IMR-90 (cell line): ENCODE results near the gene BNIP5. TPM values are rescaled to one million over a fixed set of nuclear protein-coding genes. Genes with fewer than 3 reads are reported as not detected.

Source experiments
- ATAC-seq: fragments of 200-7000 bp; cut with Tn5 transposase; 2 replicates; pipeline ENCODE4 v1.9.1; 2020; ENCODE audit warnings: low read depth, mild to moderate bottlenecking, moderate library complexity
- BruUV-seq: library from RNA; stranded (reverse); fragments of 400-500 nt; replicated peaks from 2 replicates; lab custom pipeline; 2021; lab: Mats Ljungman, UMichigan
- CTCF ChIA-PET: fragments of 300-600 bp; formaldehyde crosslinking; extraction: SDS; loops from one replicate; lab custom pipeline; 2021; ENCODE audit warnings: antibody characterized with exemption; lab: Yijun Ruan, JAX
- POLR2A ChIA-PET: fragments of 300-600 bp; sonication (Branson Sonifier 250); formaldehyde crosslinking; loops from one replicate; lab custom pipeline; 2022; ENCODE audit warnings: antibody characterized with exemption; ENCODE audit not compliant: unreplicated experiment; lab: Charles Lee
- DNase-seq: peaks from one replicate; pipeline ENCODE4 v3.0.0; 2013
- H2AFZ ChIP-seq: replicated peaks from 2 replicates; pipeline ENCODE3; 2013; ENCODE audit warnings: low read length, mild to moderate bottlenecking; ENCODE audit not compliant: poor library complexity
- H2AK5ac ChIP-seq: 2 replicates; pipeline ENCODE4 v1.6.1; 2013; ENCODE audit warnings: low read depth, low read length, inconsistent platforms
- H2AK9ac ChIP-seq: replicated peaks from 2 replicates; pipeline ENCODE3; 2013; ENCODE audit warnings: mild to moderate bottlenecking, low read depth, low read length, moderate library complexity; ENCODE audit not compliant: poor library complexity
- H2BK120ac ChIP-seq: 2 replicates; pipeline ENCODE4 v1.6.1; 2013; ENCODE audit warnings: low read depth, low read length, inconsistent platforms
- H2BK15ac ChIP-seq: 3 replicates; pipeline ENCODE4 v1.6.1; 2013; ENCODE audit warnings: low read depth, low read length, inconsistent platforms
- H2BK20ac ChIP-seq: 2 replicates; pipeline ENCODE4 v1.6.1; 2013; ENCODE audit warnings: low read depth, mild to moderate bottlenecking, inconsistent platforms, low read length, moderate library complexity
- H2BK5ac ChIP-seq: 2 replicates; pipeline ENCODE4 v1.6.1; 2013; ENCODE audit warnings: mild to moderate bottlenecking, low read depth, low read length, inconsistent platforms; ENCODE audit not compliant: poor library complexity, severe bottlenecking
- H3K14ac ChIP-seq: replicated peaks from 2 replicates; pipeline ENCODE4 v1.6.1; 2013; ENCODE audit warnings: low read depth, low read length, inconsistent platforms
- H3K18ac ChIP-seq: 2 replicates; pipeline ENCODE4 v1.6.1; 2013; ENCODE audit warnings: low read depth, low read length, control low read depth
- H3K23ac ChIP-seq: 2 replicates; pipeline ENCODE4 v1.6.1; 2013; ENCODE audit warnings: low read depth, low read length, inconsistent platforms
- H3K27ac ChIP-seq: 2 replicates; pipeline ENCODE4 v1.5.1; 2013; ENCODE audit warnings: mild to moderate bottlenecking, control low read depth, low read length; ENCODE audit not compliant: insufficient read depth
- H3K27me3 ChIP-seq: 2 replicates; pipeline ENCODE4 v1.6.1; 2013; ENCODE audit warnings: low read length; ENCODE audit not compliant: control insufficient read depth, insufficient read depth
- H3K36me3 ChIP-seq: 2 replicates; pipeline ENCODE4 v1.6.1; 2013; ENCODE audit warnings: low read length, mixed read lengths; ENCODE audit not compliant: control insufficient read depth, insufficient read depth
- H3K4ac ChIP-seq: 2 replicates; pipeline ENCODE4 v1.6.1; 2013; ENCODE audit warnings: low read depth, low read length, inconsistent platforms
- H3K4me1 ChIP-seq: 2 replicates; pipeline ENCODE4 v1.6.1; 2013; ENCODE audit warnings: low read length, mixed read lengths; ENCODE audit not compliant: control insufficient read depth, insufficient read depth
- H3K4me2 ChIP-seq: 2 replicates; pipeline ENCODE4 v1.6.1; 2013; ENCODE audit warnings: low read depth, mild to moderate bottlenecking, control low read depth, low read length, moderate library complexity
- H3K4me3 ChIP-seq: 2 replicates; pipeline ENCODE4 v1.5.1; 2013; ENCODE audit warnings: low read depth, mild to moderate bottlenecking, control low read depth, low read length, moderate library complexity; ENCODE audit not compliant: insufficient read depth
- H3K56ac ChIP-seq: 2 replicates; pipeline ENCODE4 v1.6.1; 2013; ENCODE audit warnings: low read length, inconsistent platforms; ENCODE audit not compliant: insufficient read depth; ENCODE audit errors: extremely low read depth
- H3K79me1 ChIP-seq, 2 experiments: 2 replicates each; pipeline ENCODE4 v1.6.1; 2013; ENCODE audit warnings: low read length in 2 of 2, inconsistent platforms in 1 of 2, low read depth in 1 of 2
- H3K9ac ChIP-seq: 2 replicates; pipeline ENCODE4 v1.6.1; 2013; ENCODE audit warnings: low read depth, low read length, control low read depth
- H3K9me1 ChIP-seq: 2 replicates; pipeline ENCODE4 v1.6.1; 2013; ENCODE audit warnings: low read length, inconsistent platforms; ENCODE audit not compliant: insufficient read depth
- H3K9me3 ChIP-seq: 2 replicates; pipeline ENCODE4 v1.6.1; 2013; ENCODE audit warnings: low read length; ENCODE audit not compliant: control insufficient read depth, insufficient read depth
- H4K20me1 ChIP-seq: 2 replicates; pipeline ENCODE4 v1.6.1; 2013; ENCODE audit warnings: low read length, inconsistent platforms; ENCODE audit not compliant: insufficient read depth
- H4K5ac ChIP-seq: 2 replicates; pipeline ENCODE4 v1.6.1; 2013; ENCODE audit warnings: mild to moderate bottlenecking, low read depth, low read length, control low read depth
- H4K8ac ChIP-seq, 2 experiments: 2 replicates each; pipeline ENCODE4 v1.6.1; 2013; ENCODE audit warnings: low read depth in 2 of 2, low read length in 2 of 2, control low read depth in 1 of 2, inconsistent platforms in 1 of 2
- H4K91ac ChIP-seq: 2 replicates; pipeline ENCODE4 v1.6.1; 2013; ENCODE audit warnings: low read depth, low read length, inconsistent platforms; ENCODE audit not compliant: insufficient read depth
- CHD1 ChIP-seq: IDR thresholded peaks from 2 replicates; pipeline ENCODE4 v1.6.1; 2012; ENCODE audit warnings: low read depth, low read length, improper control_type of control experiment
- FOS ChIP-seq: fragments of 150-350 bp; IDR thresholded peaks from 2 replicates; pipeline ENCODE4 v1.6.1; 2016; ENCODE audit warnings: low read depth, low read length
- POLR2A ChIP-seq: IDR thresholded peaks from 2 replicates; pipeline ENCODE4 v1.6.1; 2012; ENCODE audit warnings: mild to moderate bottlenecking, low read depth, low read length
- RFX5 ChIP-seq: IDR thresholded peaks from 2 replicates; pipeline ENCODE4 v1.8.0; 2012; ENCODE audit warnings: low read depth, mild to moderate bottlenecking, low read length, moderate library complexity
- SMC3 ChIP-seq: fragments of 150-350 bp; IDR thresholded peaks from 2 replicates; pipeline ENCODE4 v1.6.1; 2016; ENCODE audit warnings: low read depth, mild to moderate bottlenecking, antibody characterized with exemption, low read length, moderate library complexity
- WGBS, 2 experiments: methylation state at CpG; one replicate each; pipeline versions ENCODE4 v1.1.5 to v1.1.7; 2013; ENCODE audit warnings: missing lambda C conversion rate in 2 of 2; ENCODE audit not compliant: insufficient read length in 1 of 2; ENCODE audit errors: extremely low coverage in 2 of 2; 5-methylcytosine and 5-hydroxymethylcytosine counted together
- dilution Hi-C: fragments of 300-500 bp; cut with HindIII; formaldehyde crosslinking; loops from one replicate; pipeline ENCODE4 v1.14.3; 2018; ENCODE audit warnings: low sequenced_read_pairs; ENCODE audit not compliant: unreplicated experiment
- in situ Hi-C: fragments of 300-500 bp; cut with MboI; formaldehyde crosslinking; loops from 3 replicates; pipeline ENCODE4 v1.14.3; 2019; ENCODE audit warnings: low sequenced_read_pairs, inconsistent platforms, mixed read lengths
- intact Hi-C: fragments of 100-400 bp; cut with micrococcal nuclease; formaldehyde crosslinking; loops from 2 replicates; pipeline ENCODE4 v1.10.0; 2022
- polyA plus RNA-seq, 3 experiments: library from polyadenylated mRNA; depleted of rRNA; stranded (reverse); fragments of >200 nt; gene quantifications; 2 replicates each; pipeline ENCODE4 v1.2.3, GENCODE V29; 2012; ENCODE audit warnings: low replicate concordance in 1 of 3
- total RNA-seq: library from RNA; depleted of rRNA; stranded (reverse); fragments of >200 nt; gene quantifications from 2 replicates; pipeline ENCODE4 v1.2.3, GENCODE V29; 2012

The BNIP5 gene
- total and polyA plus RNA-seq, 2 of the 4 experiments (the other 2 are of a cell fraction), result not detected

DNA sequence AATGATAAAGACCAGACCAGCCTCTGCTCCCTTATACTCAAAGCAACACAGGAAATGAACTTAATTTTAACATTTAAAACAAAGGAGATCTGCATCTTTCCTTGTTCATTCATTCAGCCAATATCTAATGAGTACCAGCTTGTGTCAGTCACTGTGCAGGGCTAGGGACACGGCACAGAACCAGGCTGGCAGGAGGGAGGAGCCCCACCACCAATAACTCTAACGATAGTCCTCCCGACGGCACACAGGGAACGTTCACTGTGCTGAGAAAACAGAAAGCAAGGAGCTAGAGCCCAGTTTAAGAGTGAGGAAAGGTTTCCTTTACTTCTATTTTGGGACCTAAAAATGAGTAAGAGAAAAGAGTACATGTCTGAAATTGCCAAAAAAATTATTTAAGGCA lies 40.9 kb upstream of the BNIP5 start:
- Histone ChIP-seq H3K18ac (no peak overlapping the region), H3K4me3 (no peak overlapping the region), H3K27ac (no peak overlapping the region), H3K4me1 (no peaks in the 10 kb centered on the region), H2BK120ac (no peak overlapping the region), H2BK20ac (no peak overlapping the region), H3K36me3 (no peaks in the 10 kb centered on the region), H4K5ac (no peak overlapping the region), H4K20me1 (no peaks in the 10 kb centered on the region), H3K23ac (no peak overlapping the region), H2BK15ac (no peak overlapping the region), H3K14ac (no peak overlapping the region), H4K91ac (no peak overlapping the region), H3K9me3 (no peaks in the 10 kb centered on the region), H3K27me3 (peaks cover 32% of the 10 kb centered on the region), H3K4me2 (no peak overlapping the region), H3K56ac (no peak overlapping the region), H2AFZ (no peak overlapping the region), H3K79me1 (no peaks in the 10 kb centered on the region), H2BK5ac (no peak overlapping the region), H2AK5ac (no peak overlapping the region), H3K4ac (no peak overlapping the region), H3K9ac (no peak overlapping the region), H4K8ac (no peak overlapping the region), H3K9me1 (no peaks in the 10 kb centered on the region), H2AK9ac (no peak overlapping the region)
- 50% methylated on average over 2 of the region's 5 CpGs; no CpG with 5 or more reads in 1 of the 2 experiments for WGBS, 2 experiments
- in situ Hi-C loops, result no loop called here
- no peak for TF ChIP-seq CHD1
- TF ChIP-seq SMC3, result no peak
- TF ChIP-seq POLR2A, result no peak
- TF ChIP-seq FOS, result no peak
- no peak for TF ChIP-seq RFX5
- ChIA-PET CTCF (no interaction called here), POLR2A (no interaction called here)
- intact Hi-C loops, result no loop called here
- DNase-seq (no peak), ATAC-seq (no peak)
- BruUV-seq, result no TSS peak
- dilution Hi-C loops, result no loop called here
